Stromal cell of bone marrow (primary cell): ENCODE results near the gene ATG4D.
"Not testable (repeated sequence)": the region's sequence is repeated elsewhere in the genome, so short reads cannot be mapped to it uniquely, and the experiment has no call there.

Experiments
- DNase-seq: peaks from one replicate; pipeline ENCODE4 v3.0.0-alpha.2; 2012; ENCODE audit warnings: low read depth

ATG4D gene

GRCh38 chr19:10552510-10553053, 8.9 kb downstream of the ATG4D start:
- no peak for DNase-seq

DNA sequence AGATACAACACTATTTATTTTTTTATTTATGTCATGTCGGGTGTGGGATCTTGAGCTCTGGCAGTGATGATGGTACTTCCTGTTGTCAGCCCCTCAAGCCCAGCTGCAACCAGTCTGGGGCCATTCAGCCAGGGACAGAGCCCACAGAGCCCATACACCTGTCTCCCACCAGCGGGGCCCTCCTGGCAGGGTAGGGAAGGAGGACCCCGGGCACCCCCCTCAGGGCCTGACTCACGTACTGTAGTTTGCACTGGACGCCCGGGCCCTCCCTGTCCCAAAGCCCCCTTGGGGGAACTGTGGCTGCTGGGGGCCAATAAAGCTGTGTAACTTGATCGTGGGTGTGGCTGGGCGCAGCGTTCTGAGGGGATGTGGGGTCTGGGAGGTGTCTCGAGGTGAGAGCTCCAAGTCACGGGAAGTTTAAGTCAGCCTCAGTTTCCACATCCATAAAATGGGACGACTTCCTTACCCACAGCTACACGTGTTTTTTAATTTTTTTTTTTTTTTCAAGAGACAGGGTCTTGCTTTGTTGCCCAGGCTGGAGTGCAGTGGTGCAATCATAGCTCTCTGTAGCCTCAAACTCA, 9.5 kb downstream of the ATG4D start:
- no peak for DNase-seq

DNA sequence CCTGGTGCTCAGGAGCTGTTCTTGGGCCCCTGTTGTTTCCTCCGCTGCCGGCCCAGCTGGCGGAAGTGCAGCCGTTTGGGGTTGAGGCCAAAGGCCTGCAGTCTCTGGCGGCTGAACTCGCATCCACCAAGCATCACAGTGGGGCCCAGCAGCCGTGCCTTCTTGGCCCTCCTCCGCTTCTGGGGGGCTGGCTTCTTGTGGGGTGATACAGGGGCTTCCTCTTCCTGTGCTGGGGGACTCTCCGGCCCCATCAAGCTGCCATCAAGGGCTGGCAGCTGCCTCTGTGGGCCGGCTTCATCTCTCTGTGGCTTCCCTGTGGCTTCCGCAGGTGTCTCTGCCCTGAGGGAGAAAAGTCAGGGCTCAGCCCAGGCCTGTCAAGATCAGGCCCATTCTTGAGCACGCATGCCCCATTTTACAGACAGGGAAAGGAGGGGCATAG, 10.3 kb downstream of the ATG4D start:
- no peak for DNase-seq

DNA sequence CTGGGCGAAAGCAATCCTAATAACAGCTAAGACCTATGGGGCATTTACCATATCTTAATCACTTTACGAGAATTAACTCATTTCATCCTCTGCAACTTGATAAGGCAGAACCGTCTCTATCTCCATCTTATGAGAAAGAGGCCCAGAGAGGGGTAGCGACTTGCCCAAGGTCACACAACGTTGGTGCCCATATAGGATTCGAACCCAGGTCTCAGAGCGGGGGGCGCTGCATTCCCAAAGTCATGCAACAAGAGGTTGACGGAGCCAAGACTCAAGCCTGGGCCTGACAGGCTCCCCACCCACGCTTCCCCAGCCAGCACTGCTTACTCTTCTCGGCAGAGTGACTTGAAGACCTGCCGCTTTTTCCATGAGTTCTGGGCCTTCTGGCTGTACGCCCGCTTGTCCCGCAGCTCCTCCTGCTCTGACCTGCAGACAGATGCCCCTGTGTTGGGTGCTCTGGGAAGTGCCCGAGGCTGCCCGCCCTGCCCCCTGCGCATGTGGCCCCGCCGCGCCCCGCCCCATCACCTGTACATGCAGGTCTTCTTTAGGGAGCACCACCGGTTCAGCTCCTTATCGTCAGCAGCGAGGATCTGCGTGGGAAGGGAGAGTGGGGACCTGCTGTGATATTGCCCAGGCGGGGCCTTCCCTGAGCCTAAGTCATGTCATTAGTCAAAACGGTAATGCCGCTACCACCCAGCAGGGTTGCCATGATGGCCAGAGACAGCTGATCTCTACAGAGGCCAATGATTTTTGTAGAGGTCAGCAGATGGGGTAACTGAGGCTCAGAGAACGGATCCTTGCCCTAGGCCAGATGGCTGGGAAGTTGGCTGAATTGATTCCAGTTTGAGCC, 11.3 kb downstream of the ATG4D start:
- no peak for DNase-seq

- no peak for DNase-seq
Measured at GRCh38 chr19:10555610-10555973, 11.9 kb downstream of the ATG4D start.

DNA sequence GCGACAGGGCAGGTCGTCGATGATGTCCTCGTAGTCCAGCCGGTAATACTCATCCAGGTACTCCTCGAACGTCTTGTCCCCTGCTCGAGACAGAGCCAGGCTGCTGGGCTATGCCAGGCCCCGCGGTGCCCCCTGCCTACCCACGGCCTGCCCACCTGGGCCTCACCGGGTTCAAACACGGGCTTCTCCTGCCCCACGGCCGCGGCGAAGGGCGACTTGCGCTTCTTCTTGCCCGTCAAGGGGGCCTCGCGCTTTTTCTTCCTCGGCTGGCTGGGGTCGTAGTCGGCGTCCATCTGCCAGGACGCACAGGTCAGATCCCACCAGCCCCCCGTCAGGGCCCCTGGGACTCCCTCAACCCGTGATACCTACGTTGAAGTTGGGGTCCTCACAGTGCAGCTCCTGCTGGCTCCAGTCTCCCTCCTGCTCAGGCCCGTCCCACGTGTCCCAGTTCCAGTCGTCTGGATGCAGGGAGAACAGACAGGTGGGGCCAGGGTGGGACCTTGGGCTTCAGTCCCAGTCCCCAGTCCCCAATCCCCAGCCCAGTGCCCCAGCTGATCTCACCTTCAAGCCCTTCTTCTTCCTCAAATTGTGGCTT, 14.0 kb downstream of the ATG4D start:
- no peak for DNase-seq

GRCh38 chr19:10560154-10560553, 16.4 kb downstream of the ATG4D start:
- DNase-seq, result no peak

DNA sequence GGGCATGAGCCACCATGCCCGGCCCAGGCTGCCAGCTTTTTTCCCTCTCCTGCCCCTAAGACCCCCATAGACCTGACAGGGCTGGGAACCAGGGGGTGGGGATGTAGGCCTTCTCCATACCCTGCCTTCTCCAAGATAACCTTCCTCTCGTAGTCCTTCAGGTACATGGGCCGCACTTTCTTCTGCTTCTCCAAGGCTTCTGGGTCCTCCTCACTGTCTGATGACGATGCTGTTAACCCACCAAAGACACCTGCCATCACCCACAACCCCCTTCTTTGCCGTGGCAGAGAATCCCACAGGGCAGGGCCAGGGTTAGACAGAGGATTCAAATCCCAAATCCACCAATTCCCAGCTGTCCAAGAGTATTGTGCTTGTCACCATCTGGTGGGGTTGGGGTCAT, 18.9 kb downstream of the ATG4D start:
- no peak for DNase-seq

GRCh38 chr19:10565028-10565566, 21.4 kb downstream of the ATG4D start:
- no peak for DNase-seq

DNA sequence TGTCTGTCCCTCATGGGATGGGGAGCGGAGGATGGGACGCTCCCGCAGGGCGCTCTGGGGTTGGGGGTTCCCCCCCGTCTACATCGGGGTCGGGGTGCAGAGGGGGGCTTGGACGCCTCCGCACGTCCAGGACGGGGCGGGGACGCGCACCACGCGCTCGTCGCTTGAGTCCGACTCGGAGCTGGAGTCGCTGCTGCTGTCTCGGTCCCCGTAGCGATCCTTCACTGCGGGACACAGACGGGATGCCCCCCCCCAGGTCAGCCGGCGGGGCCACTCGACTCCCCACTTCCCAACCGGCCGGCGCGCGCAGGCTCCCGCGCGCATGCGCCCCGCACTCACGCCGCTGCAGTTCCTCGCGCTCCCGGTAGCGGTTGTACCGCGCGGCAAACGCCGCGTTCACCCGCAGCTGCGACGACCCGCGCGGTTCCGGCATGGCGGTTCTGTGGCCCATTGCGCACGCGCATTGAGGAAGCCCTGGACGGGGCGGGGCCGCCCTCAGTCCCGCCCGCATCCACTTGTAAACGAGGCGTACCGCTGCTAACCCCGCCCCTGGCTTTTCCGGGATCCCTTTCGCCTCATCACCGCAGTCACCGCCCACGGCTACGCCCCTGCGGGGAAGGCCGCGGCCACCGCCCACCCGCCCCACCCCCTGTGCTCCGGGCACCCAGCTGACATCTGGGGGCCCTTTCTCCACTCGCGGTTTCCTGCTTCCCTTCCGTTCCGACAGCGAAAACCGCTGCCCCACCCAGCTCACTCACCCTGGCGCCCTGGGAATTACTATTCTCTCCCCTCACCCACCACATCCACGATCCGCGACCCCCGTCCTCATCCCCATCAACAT, 22.1 kb downstream of the ATG4D start, which contains the start of gene KRI1:
Gene KRI1 (minus strand): TSS at position 444 of the 841 bp plus-strand sequence. CDS start 11 bp downstream, at position 433.
- DNase-seq, result peak; percentile 93

- DNase-seq, result no peak
Measured at GRCh38 chr19:10566408-10566657, 22.6 kb downstream of the ATG4D start.

DNA sequence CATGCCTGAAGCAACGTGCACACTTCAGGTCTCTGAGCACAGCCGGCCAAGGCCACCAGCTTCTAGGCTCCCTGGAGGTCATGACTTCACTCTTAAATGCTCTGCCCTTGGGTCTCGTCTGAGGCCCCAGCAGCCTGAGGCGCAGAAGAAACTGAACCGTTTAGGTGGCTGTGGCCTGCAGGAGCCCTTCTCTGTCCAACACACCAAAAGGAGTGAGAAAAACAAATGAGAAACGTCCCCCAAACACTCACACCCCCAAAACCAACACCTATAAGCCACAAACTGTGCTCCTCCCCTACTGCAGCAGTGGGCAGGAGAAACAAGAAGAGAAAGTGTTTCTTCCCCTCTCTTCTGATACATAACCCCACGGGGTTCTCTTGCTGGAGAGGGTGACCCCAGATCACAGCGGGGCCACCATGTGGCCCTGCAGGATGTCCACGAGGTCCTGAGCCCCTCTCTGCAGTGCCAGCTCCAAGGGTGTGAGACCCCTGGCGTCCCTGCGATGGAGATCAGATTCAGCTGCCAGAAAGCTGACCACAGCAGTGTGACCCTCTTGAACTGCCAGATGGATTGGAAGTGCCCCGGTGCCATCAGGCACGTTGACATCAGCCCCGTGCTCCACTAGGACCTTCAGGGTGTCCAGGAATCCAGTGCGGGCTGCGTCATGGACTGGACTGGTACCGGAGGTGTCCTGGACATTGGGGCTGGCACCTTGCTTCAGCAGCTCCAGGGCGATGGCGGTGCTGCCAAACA, 23.1 kb downstream of the ATG4D start:
- no peak for DNase-seq

- DNase-seq, result no peak
Measured at GRCh38 chr19:10567656-10568055, 24.0 kb downstream of the ATG4D start.

GRCh38 chr19:10568062-10568825, 24.5 kb downstream of the ATG4D start:
- DNase-seq, result no peak

GRCh38 chr19:10568826-10569651, 25.3 kb downstream of the ATG4D start, which contains the start of gene CDKN2D:
Gene CDKN2D (minus strand): TSS chr19:10568979. CDS start chr19:10568653, 326 bp downstream.
- DNase-seq, result peak; percentile 99

GRCh38 chr19:10573793-10574192, 30.1 kb downstream of the ATG4D start:
- not testable (repeated sequence) for DNase-seq

GRCh38 chr19:10574462-10574861, 30.8 kb downstream of the ATG4D start:
- no peak for DNase-seq

DNA sequence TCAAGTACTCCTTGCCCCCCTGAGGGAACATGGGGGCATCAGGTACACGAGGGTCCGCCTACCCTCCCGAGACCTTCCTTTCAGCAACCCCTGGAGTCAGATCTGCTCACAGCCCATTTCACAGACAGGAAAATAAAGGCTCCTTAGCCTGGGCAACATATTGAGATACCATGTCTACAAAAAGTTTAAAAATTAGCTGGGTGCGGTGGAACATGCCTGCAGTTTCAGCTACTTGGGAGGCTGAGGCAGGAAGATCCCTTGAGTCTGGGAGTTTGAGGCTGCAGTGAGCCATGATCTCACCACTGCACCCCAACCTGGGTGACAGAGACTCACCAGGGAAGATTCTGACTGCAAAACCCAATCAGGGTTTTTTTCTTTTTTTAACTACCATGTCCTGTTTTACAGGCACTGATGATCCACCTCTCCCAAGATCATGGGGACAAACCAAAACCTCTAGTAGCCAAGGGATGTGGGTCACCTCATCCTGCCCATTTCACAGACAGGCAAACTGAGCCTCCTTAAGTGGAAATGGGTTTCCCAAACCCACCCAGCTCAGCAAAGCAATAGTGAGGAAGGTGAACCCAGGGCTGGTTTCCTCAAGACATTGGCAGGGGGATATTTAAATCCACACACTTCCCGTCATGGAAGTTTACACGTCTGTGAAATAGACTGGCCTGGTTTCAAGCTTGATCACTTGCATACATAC, 31.5 kb downstream of the ATG4D start:
- no peak for DNase-seq

DNA sequence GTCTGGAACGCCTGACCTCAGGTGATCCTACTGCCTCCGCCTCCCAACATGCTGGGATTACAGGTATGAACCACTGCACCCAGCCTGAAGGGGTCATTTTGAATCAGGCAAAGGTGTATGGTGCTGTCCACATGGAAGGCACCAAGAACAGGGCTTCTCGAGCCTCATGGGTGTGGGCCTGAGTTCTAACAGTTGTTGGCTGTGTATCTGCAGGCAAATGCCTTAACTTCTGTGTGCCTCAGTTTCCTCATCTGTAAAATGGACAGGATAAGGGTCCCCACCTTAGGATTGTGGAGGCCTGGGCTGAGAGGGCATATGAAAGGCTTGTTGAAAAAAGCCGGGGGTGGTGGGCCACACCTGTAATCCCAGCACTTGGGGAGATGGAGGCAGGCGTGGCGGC, 34.2 kb downstream of the ATG4D start:
- no peak for DNase-seq
